Activated T-cell treated with anti-CD3 and anti-CD28 coated beads for 24 hours (primary cell): Measurements from ENCODE around the gene PACSIN1.

ENCODE experiments used
- DNase-seq: peaks from one replicate; pipeline ENCODE4 v3.0.0-alpha.2; 2020; ENCODE audit warnings: low read depth

Gene PACSIN1

DNA sequence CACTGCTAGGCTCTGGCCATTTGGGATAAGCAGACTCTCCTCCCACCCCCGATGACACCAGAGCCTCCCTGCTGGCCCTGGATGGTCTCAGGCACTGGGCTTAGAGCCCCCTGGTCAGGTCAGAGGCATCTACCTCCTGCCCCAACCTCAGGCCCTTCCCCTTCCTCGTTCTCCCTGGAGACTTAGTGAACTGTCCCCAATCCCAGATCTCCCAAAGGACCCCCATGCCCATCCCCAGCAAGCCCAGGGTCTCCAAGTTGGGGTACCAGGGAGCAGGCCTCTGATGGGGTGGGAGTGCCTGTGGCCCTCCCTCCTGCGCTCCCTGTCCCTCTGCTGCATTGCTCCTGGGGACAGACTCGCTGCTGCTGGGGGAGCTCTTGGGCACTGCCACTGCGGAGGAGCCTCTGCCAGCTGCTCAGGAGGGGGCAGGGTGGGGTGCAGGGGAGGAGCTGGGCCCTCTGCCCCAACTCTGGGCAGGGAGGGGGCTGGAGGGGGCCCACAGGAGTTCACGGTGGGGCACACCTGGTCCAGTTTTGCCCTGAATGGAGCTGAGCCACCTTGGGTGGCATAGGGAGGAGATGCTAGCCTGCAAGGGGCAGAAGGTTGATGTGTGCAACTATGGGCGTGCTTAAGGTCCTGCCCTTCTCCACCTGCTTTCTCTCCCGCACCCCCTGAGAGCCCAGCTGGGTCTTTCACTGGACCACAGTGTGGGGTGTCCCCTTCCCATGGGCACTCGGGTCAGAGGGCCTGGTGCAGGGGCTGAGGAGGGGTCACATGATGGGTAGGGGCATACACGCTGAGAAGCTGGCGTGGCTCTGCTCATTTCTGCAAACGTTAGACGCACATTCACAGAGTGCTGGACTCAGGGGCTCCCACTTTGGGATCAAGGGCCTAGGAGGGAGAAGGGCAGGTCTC, 49.9 kb downstream of the PACSIN1 start:
- DNase-seq: no peak

DNA sequence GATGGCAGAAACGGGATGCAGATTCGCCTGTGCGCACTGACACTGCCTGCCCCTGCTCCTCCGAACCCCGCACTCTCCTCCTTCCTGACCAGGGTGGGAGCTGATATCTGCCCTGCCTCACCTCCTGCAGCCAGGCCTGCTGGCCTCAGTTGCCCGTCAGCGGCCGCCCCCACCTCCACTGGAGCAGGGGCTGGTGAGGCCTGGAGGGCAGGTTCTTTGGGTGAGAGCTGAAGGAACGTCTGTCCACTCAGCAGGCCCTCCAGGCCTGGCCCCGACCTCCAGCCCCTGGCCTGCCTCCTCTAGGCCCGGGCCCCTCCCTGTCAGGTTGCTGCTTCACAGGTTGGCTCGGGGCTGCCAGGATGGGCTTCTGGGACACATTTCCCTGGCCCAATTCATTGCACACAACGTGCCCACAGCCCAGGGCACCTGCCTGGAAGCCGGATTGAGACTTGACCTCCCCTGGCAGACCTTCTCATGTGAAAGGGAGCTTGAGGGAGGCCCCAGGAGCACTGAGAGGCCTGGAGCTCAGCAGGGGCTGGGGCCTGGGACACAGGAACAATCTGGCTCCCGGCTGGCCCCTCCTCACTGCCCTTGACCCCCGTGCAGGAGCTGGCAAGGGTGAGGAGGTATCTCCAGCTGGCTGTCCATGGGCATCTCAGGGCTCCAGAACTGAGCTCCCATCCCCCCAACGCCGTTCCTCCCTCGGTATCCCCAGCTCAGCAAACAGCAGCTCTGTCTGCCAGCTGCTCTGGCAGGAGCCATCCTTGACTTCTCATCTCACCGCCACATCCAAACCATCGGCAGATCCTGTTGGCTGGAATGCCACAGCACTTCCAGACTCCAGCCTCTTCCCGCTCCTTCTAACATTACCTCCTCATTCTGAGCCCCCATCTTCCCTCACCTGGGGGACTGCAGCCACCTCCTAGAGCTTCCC, 50.8 kb downstream of the PACSIN1 start:
- DNase-seq: no peak

DNA sequence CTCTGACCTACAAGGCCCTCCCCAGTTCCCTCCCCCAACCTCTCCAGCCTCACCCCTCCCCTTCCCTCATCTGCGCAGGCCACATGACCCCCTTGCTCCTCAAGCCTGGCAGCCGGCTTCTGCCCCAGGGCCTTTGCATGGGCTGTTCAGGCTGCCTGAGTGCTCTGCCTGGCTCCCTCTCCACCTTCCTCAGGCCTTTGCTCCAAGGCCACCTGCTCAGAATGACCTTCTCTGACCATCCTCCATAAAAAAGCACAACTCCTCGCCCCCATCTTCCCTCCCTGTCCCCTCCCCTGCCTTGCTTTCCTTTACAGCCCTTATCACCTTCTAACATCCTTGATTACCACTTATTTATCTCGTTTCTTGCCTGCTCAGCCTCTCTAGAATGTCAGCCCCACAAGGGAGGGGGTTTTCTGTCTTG, 51.6 kb downstream of the PACSIN1 start:
- no peak for DNase-seq

DNA sequence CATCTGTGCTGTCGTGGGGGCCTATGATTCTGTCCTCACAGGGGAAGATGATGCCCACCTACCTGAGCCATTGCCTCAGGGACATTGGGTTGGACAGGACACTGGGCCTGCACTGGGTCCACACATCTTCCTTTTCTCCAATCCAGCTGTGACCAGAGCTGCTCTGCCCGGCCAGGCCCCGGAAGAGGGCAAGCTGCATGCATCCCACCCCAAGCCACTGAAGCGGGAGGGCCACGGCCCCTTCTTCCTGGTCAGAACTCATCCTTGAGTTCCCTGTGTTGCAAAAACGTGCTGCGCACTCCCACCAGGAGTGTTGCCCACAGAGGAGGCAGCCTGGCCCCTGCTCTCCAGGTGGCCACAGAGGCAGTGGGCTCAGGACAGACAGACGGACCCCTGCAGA, 52.1 kb downstream of the PACSIN1 start:
- no peak for DNase-seq

DNA sequence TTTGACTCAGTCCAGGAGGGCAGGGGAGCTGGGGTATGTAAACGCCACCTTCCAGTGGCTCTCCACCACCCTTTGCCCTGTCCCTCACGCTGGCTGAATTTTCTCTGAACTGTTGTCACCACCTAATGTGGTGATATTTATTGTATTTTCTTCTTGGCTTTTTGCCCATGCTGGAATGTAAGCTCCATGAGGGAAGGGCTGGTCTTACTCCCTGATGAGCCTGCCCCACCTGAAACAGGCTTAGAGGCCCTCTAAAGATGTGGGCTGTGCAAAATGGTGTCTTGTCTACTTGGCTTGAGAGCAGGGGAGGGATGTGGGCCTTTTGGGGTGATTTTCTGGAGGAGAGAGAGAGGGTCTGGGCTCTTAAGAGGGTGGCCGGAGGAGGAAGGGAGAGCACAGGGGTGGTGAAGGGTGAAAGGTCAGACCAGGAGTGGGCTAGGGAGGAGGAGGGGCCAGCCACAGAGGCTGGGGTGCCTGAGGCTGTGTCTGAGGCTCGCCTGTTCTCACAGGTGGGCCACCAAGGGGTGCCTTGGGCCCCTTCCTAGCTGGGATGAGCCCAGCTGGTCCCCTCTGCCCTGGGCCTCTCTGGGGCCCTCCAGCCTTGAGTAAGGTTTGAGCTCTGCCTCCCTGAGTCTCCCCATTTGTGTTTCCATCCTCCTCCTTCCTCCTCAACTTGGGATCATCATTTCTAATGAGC, 52.9 kb downstream of the PACSIN1 start:
- DNase-seq: no peak

DNA sequence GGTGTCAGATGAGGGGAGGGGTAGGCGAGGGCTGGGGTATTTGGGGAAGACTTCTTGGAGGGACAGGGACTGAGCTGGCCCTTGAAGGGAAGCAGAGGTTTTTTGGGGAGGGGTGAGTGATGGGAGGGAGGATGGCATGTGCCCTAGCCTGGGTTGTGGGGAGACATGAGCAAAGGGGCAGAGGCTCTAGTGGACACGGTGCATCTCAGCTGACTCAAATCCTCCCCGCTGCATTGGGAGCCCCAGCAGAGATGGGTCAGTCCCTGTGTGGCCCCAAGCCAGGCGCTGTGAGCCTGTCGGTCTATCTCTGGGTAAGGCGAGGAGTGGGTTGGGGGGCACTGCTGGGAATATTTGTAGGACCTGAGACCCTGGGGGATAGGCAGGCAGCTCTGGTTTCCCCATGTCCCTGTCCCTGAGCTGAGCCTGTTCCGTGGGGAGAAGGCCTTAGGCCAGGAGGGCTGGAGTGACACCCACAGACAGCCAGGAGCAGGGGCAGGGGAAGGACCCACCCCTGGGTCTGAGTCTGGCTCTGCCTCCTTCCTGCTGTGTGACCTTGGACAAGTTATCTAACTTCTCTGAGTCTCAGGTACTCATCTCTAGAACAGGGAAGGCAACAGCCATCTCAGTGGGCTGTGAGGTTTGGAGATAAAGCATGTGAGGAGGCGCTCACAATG, 54.2 kb downstream of the PACSIN1 start:
- no peak for DNase-seq

DNA sequence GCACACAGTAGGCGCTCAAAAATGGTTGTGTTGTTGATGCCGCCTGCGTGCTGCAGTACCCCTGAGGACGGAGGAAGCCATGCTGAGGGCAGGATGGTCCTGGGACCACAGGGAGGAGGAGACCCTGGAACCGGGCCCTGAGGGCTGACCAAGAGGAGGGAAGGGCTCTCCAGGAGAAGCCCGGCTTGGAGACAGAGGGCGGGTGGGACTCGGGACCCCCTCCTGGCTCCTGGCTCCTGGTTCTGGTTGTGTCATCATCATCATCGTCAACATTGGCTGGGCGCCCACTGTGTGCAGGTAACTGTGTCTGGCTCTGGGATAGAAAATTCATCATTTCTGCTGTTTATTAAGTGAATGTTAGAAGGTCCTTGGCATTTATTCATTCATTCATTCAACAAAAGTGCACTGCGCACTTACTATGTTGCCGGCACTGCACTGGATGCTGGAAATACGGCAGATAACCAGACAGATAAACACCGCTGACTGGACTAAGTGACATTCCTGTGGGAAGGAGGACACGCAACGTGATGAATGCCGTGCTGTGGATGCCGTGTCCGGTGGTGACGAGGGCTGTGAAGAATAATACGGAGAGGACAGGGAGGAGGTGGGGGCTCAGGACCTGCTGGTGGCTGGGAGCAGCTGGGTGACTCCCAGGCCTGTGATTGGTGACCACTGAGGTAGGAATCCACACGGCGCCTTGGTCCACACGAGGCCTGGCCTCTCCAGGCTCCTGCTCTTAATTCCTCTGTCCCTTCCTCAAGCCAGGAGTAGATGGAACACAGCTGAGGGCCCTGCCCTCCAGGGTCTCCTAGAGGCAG, 55.0 kb downstream of the PACSIN1 start:
- DNase-seq: no peak

DNA sequence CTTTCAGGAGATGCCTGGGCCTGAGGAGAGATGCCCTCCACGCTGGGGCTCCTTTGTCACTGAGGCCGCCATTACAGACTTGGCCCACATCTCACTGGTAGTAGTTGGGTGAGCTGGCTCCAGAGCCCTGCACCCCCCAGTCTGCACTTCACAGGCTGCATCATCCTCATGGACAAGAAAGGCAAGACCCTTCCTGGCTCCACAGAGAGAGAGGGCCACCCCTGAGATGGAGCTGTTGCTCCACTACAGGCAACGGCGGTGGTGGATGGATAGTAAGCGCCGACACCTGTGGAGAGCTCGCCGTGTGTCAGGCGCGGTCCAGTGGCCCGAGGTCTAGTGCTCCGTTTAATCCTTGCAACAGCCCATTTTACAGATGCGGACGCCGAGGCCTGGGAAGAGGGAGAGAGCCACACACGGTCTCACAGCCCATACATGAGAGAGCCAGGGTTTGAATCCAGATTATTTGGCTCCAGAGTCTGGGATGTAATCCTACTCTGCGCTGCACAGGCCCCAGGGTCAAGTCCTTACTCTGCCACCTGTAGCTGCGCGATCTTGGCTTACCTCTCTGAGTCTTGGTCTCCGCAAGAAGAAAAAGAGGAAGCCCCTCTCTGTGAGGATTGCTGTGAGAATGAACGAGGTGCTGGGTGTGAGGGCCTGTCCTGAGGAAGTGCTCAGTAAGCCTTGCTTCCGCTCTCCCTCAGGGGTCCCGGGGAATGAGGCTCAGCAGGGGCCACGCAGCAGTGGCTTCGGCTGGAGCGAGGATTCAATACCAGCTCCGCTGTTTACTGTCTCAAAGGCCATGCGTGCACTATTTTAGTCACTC, 55.8 kb downstream of the PACSIN1 start:
- no peak for DNase-seq

DNA sequence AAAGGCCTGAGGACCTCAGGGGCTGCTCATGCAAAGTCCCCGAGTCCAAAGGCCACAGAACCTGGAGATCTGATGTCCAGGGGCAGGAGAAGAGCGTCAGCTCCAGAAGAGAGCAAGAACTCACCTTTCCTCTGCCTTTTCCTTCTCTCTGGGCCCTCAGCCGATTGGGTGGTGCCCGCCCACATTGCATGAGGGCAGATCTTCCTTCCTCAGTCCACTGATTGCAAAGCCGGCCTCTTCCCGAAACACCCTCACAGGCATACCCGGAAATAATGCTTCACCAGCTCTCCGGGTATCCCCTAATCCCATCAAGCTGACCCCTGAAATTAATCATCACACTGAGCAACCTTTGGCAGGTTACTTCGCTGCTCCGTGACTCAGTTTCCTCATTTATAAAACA, 56.9 kb downstream of the PACSIN1 start:
- no peak for DNase-seq

DNA sequence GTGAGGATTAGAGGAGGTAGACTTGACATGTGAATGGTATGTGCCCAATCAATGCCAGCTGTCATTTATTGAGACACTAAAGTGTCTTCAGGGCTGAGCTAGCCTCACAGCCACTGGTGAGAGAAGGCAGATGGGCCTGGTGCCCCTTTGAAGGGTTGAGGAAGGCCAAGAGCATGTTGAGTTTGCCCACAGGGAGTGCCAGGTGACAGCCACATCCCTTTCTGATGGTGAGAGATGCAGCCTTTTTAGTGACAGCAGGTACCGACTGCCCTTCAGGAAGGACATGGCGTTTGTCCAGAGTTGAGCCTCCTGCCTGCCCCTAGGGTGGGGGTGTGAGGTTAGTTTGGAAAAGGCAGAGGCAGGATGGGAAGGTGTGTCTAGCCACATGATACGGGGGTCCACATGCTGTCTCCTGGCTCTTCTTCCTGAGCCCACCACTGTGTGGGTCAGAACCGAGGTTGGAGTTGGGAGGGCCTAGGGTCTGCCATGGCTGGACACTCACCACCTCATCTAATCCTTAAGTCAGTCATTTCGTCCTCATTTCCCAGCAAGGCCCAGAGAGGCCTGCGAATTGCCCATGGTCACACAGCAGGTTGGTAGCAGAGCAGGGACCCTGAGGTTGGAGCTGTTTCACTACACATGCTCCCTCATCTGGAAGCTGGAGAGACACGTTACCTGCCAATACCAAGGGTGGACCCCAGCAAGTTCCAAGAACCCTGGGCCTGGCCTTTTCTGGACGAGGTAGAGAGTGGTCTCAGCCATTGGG, 57.7 kb downstream of the PACSIN1 start:
- DNase-seq: no peak

DNA sequence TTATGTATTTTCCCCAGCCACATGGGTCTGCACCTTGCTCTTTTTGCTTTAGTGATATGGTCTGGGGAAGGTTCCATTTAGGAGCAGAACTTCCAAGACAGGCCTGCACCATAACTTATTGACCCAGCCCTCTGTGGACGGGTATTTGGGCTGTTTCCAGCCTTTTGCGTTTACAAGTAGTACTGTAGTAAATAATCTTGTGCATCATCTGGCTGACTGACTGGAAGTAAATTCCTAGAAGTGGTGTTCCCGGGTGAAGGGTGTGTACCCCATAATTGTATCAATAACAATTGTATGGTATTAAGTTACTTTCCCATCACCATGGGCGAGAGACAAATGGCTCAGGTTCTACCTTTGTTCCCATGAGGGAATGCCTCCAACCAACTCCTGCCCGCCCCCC, 58.6 kb downstream of the PACSIN1 start:
- DNase-seq: no peak

DNA sequence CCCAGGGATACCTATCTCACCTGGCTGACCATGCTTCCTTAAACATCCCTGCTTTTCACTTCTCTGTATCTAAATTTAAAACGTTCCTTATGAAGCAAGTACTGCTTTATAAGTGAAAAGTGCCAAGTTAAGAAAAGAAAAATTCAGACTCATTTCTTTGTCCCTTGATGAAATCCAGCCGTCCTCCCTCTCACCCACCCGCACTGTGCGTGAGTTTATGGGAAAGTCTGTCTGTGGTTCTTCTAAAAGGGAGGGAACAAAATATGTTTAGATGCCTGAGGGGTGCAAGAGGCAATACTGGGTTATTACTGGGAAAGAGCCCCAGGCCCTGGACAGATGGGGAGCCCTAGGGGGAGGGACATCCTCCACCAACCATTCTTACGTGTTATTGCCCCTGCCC, 59.1 kb downstream of the PACSIN1 start:
- no peak for DNase-seq

DNA sequence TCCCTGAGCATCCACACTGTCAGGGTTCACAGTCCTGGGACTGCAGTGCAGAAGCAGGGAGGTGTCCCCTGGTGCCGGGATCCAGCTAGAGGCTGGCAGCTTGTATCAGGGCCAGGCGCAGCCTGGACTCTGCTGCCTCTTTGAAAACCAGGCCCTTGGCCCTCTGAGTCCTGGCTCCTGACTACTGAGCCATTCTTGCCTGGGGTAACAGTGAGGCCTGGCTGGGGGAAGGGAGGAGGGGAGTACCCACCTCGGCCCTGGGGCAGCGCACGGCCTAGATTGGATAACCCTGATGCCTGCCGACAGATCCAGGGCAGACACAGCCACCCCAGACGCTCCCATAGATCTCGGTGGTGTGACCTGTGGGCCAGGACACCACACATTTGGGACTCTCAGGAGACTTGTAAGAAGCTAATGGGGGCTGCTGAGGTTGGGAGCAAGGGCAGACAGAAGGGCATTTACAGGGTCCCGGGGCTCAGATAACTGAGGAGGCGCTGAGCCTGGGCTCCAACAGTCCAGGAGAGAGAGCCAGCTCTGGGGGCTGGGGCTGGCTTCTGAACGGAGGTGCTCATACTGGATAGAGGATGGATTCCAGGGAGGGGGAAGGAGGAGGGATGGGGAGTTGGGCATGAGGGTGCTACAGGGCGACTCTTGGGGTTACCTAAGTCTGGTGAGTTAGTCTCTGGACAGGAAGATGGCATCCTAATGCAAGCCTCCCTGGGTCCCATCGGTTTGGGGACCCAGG, 59.7 kb downstream of the PACSIN1 start:
- no peak for DNase-seq

DNA sequence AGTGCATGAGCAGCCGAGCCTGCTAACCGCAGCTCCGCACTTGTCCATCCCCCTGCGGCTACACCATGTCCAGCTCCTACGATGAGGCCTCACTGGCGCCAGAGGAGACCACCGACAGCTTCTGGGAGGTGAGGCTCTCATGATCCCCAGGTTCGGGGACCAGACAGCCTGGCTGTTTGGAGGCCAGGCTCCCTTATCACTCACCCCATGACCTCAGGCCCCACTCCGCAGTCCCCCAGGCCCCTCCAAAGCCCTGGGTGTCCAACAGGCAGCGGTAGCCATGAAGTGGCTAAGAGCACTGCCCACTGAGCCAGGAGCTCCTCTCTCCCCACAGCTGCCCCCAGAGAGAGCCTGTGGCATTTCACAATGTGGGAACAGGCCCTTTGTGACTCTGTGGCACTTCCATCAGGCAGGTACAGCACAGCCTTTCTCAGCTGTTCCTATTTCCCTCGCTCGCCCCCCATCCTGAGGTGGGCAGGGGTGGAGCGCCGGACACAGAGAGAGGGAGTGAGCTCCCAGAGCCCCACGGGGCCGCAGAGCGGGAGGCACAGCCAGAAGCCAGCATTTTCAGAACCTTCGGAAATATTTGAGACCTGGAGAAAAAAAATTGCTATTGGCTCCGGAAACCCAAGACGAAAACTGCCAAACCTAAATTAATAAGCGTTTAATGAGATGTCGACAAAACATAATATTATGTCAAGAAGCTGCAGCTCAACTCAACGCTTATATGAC, 60.5 kb downstream of the PACSIN1 start:
- DNase-seq: no peak

DNA sequence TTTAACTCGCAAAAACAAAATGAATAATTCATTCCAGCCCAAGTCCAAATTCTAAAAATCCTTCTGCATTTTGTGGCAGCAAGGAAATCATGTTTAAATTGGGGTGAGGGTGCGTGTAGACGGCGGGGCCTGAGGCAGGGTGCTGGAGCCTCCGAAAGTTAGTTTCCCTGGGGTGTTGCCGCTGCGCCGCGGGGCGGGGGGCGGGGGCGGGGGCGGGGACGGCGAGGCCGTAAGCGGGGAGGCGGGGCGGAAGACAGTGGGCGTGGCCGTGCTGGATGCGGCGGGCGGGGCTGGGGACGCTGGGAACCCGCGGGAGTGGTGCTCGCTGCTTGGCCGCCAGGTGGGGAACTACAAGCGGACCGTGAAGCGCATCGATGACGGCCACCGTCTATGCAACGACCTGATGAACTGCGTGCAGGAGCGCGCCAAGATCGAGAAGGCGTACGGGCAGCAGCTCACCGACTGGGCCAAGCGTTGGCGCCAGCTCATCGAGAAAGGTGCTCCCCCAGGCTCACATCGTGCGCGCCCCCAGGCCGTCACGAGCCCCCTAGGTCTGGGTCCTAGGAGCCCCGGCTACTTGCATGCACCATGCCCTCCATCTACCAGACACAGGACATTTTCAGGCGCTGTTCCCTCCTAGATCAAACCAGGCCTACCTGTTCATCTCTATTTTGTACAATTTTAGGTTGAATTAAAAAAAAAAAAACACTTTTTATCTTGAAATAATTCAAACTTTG, 61.3 kb downstream of the PACSIN1 start:
- peak; percentile 94 for DNase-seq

DNA sequence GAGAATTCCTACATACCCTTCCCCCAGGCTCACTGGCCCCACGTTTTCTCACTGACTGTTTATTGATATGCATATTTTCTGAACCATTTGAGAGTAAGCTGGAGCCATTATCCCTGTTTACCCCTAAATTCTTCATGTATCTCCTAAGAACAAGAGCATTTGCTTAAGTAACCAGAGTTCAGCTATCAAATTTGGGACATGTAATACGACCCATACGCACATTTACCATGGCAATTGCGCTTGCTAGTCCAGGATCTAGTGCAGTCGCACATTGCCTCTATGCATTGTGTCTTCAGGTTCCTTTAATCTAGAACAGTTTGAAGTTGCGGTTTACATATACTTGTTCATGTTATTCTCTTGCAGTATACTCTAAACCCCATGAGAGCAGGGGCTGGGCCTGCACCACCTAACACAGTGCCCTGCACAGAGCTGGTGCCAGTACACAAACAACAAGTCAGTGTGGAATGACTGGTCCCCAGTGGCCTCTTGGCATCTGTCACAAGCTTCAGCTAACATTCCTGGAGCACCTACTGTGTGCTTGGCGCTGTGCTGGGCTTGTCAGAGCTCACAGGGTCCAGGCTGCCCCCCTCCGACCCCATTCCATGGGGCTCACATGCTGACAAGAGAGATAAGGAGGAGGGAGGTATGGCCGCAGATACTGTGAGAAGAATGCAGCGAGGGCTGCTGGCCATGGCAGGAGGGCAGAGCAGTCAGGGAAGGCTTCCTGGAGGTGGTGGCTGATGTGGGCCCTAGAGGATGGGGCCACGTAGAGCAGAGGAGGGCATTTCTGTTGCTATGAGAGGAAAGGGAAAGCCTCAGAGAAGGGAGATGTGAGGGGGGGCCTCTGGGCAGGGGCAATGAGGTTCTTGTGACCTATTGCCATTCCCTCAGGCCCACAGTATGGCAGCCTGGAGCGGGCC, 62.1 kb downstream of the PACSIN1 start:
- DNase-seq: no peak
